G401.6 (cell line): ENCODE data around the gene OR10H2.
"Not testable (repeated sequence)": the region's sequence is repeated elsewhere in the genome, so short reads cannot be mapped to it uniquely, and the experiment has no call there.

ENCODE experiments used
- FAIRE-seq: peaks from 2 replicates; lab custom pipeline; 2012; peaks lifted over from hg19 to GRCh38; lab: Jason Lieb, UNC

OR10H2 gene, protein sequence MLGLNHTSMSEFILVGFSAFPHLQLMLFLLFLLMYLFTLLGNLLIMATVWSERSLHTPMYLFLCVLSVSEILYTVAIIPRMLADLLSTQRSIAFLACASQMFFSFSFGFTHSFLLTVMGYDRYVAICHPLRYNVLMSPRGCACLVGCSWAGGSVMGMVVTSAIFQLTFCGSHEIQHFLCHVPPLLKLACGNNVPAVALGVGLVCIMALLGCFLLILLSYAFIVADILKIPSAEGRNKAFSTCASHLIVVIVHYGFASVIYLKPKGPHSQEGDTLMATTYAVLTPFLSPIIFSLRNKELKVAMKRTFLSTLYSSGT

DNA sequence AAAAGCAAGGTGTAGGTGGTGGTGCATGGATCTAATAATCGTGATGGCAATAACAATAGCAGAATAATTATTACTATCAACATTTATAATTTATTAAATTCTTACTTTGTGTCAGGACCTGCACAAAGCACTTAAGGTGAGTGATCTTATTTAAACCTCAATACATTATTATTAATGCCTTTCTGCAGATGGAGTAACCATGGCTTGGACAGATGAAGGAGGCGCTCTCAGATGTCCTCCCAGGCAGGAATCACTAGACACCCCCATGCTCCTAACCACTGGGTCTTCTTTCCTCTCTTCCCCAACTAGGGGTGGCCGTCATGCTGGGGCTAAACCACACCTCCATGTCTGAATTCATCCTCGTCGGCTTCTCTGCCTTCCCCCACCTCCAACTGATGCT, at the start of gene OR10H2:
Gene OR10H2 (plus strand): TSS at position 301 of the 400 bp plus-strand sequence. CDS start 20 bp downstream, at position 321.
- FAIRE-seq, result no peak

DNA sequence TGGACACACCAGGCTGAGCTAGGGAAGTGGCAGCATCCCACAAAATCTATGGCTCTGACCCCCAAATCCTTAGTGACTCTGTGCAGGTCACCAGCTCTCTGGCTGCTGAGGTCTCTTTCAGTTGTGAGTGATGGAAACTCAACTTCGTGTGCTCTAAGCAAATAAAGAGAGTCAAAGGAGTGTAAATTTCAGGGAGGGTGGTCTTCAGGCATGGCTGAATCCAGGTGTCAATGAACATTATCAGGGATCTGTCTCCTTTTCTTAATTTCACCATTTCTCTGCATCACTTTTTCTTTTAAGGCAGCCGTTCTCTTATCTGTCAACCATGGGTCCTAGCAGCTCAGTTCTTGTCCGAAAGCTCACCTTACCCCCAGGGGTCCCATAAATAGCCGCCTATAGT, 48.7 kb upstream of the OR10H2 start:
- no peak for FAIRE-seq

DNA sequence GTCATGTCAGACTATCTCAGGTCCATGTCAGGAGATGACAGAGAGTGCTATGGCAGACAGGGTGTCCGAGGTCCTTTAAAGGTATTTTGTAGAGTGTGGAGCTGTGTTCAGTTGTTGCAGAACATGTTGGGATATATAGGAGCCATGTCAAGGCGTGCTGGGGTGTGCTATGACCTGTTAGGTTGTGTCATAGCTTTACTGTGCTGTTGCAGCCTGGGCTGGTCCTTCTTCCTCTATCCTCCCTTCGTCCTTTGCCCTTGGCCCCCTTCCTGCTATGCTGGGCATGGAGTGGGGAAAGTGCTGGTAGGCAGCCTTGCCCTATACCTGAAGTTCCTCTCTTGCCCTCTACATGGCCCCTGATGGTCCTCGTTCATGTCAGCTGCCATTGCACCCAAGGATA, 48.0 kb upstream of the OR10H2 start:
- FAIRE-seq, result not testable (repeated sequence)

DNA sequence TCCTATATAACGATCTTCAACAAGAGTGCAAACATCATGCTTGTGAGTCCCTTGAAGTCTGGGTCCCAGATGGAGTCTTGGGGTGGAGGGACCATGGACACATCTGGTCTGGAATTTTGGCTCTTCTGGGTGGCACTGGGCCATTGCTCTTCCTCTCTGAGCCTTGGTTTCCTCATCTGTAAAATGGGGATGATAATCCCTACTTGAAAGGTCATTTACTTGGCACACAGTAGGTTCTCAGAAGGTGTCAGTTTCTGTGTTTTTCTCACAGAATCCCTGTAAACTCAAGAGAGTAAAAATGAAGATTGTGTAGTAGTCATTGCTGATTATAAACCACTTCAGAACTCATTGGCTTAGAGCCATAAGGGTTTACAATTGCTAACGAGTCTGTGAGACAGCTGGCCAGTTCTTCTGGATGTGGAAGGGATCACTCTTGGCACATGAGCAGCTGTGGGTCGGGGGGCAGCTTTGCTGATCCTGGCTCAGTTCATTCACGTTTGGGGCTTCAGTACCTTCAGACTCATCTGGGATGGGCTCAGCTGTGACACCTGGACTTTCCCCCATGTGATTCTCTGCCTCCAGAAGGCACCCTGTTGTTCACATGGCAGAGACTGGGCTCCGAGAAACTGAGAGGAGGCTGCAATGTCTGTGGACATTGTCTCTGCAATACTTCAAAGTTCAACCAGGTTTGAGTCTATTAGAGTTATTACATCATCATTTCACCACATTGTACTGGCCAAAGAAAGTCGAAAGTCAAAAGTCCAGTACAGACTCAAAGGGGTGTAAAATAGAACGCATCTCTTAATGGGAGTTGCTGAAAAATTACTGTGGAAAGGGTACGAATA, 47.1 kb upstream of the OR10H2 start:
- FAIRE-seq, result no peak

DNA sequence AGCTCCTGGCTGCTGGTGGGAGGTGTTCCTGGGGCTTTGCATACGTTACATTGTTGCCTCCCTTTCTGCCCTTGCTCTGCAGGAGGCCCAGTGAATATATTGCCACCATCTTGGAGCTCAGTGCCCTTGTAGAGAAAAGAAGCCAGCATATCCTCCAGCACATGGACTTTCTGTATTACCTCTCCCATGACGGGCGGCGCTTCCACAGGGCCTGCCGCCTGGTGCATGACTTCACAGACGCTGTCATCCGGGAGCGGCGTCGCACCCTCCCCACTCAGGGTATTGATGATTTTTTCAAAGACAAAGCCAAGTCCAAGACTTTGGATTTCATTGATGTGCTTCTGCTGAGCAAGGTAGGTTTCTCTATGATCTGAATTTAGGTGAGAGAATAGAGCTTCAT, 44.4 kb upstream of the OR10H2 start:
- FAIRE-seq, result no peak

DNA sequence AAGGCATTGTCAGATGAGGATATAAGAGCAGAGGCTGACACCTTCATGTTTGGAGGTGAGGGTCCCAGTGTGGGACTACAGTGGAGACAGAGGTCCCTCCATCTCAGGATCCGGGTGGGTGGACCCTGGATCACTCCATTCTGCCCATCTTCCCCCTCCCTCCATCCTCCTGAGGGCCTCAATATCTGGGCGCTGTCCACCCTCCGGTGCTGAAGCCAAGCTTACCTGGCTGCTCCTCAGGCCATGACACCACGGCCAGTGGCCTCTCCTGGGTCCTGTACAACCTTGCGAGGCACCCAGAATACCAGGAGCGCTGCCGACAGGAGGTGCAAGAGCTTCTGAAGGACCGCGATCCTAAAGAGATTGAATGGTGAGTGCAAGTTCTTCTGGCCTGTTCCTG, 43.0 kb upstream of the OR10H2 start:
- no peak for FAIRE-seq

DNA sequence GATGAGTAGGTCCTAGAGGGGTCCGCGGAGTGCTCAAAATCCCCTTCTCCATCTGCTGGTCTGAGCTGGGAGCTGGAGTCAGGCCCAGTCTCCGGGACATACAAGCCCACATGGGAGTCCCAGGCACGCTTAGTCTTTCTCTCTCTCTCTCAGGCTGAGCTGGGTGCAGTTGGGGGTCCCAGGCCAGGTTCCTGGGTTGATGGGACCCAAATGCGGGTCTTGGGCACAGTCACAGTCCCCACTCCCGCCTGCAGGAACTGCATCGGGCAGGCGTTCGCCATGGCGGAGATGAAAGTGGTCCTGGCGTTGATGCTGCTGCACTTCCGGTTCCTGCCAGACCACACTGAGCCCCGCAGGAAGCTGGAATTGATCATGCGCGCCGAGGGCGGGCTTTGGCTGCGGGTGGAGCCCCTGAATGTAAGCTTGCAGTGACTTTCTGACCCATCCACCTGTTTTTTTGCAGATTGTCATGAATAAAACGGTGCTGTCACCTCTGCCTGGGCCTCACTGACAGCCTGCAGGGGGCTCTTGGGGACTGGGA, 31.1 kb upstream of the OR10H2 start:
- FAIRE-seq, result no peak

DNA sequence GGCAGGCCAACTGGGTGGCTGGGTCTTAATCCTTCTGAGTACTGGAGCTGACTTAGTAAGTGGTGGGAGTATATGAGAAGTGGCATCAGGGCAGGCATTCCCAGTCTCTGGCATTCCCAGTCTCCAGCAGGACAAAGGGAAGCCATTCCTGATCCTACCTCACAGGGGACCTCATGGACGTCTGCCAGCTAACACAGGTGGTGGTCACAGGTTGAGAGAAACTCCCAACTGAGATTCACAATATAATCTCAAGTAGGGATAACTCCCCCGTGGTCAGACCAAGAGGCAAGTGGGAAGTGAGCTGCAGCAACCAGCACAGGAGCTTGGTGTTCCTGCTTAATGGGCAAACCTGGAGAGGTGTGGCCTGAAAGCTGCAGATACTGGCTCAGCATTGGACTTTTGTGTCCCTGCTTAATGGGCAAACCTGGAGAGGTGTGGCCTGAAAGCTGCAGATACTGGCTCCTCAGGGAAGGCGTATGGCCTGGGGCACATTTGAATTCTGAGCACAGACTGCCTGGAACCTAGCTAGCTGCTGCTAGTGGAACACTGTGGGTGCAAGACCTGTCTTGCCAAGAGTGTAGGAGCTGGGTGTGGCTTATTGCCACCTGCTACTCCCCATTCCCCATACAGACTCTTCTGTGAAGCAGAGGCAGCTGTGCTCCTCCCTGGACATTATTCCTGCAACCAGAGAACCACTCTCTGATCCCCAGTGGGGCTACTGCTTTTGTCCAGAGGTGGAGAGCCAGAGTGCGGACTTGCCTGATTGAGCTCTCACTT, 25.9 kb upstream of the OR10H2 start:
- FAIRE-seq, result no peak

DNA sequence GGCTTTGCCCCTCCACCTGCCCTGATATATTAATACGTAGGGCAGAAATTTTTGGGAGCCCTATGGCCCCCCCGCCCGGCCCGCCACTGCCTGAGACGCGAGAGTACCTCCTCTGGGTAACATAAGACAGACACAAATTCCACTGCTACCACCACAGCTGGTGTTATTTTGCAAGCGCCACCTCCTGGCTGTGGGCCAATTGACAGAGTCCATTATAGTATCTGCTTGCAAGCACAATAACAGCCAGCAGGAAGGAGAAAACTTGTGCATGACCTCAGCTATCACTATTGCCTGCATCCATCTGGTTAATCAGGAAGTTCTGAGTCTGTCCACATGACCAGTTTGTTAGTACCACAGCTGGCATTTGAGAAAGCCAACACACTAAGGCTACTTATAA, 25.3 kb upstream of the OR10H2 start:
- FAIRE-seq, result no peak

DNA sequence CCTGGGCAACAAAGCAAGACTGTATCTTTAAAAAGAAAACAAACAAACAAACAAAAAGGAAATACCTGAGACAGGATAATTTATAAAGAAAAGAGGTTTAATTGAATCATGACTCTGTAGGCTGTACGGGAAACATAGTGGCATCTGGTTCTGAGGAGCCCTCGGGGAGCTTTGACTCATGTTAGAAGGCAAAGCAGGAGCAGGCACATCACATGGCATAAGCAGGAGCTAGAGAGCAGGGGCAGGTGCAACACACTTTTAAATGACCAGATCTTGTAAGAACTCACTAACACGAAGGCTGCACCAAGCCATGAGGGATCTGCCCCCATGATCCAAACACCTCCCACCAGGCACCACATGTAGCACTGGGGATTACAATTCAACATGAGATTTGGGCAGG, 13.2 kb upstream of the OR10H2 start:
- no peak for FAIRE-seq

DNA sequence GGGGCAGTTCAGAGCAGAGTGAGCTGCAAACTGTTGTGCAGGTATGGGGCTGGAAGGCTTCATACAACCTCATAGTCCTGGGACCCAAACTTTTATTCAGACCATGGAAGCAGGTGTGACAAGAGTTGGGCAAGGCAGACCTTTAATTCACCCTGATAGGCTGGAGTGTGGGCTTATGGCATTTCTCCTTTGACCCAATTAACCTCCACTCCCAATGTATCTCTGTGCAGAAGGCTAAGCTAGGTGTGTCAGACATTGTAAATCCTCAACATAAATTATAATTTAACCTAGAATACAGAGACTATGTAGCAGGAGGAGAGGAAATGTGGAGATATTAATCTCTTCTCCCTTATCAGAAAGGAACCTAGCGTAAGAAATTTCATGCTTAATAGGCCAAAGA, 12.2 kb upstream of the OR10H2 start:
- no peak for FAIRE-seq

DNA sequence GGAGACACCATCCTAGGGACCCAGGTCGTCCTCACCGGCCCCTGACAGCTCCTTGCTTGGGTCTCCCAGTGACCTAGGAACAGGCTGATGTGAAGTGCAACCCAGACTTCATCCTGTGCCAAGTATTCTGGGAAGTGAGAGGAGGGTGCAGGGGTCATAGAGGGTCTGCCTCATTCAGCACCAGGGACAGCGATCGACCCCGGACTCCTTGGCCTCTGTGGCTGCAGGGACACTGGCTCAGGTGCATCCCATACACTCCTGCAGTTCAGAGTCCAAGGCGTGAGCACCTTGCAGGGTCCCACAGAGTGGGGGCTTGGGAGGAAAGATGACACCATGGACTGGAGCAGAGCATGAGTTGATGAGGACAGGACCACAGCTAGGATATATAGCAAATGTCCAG, 10.0 kb upstream of the OR10H2 start:
- no peak for FAIRE-seq

DNA sequence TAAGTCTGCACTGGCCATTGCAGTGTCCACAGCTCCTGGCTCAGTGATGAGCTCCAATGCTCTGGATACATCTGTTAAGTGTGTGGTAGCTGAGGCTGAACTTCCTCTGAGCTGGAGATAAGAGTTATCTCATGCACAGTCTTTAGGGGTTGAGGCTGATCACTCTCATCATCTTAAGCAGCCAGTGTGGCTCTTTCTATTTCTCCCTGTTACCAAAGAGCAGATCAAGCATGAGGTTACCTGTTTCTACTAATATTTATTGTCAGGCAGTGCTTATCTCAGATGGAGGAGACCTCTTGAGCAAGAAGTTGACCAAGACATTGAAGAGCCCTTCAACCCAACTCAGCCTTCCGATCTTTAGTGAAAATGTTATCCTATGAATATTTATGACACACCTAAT, 6.6 kb upstream of the OR10H2 start:
- no peak for FAIRE-seq

DNA sequence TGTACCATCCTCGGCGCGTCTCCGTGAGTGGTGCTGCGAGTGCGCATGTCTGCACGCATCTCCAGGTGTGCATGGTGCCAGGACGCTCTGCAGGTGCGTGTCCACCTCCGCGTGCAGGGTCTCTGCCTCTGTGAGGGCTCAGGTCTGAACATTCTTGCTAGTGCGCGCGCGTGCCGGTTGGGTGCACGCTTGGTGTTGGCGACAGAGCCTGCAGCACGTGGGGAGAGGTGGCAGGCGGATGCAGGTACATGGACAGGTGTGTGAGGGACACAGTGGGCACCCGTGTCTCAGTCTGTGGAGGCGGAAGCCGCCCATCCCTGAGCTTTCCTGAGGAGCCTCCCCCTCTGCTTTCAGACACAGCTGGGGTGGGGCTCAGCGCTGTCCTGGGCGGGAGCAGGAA, 4.9 kb upstream of the OR10H2 start:
- FAIRE-seq, result no peak

DNA sequence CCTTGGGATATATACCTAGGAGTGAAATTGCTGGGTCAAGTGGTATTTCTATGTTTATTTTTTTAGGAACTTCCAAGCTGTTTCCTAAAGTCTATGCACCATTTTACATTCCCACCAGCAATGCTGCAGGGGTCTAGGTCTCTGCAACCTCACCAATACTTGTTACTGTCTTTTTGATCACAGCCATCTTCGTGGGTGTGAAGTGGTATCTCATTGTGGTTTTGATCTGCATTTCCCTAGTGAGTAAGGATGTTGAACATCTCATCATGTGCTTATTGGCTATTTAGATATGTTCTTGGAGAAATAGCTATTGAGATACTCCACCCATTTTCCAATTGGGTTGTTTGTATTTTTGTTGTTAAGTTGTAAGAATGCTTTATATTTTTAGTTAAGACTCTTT, 2.7 kb downstream of the OR10H2 start:
- no peak for FAIRE-seq

DNA sequence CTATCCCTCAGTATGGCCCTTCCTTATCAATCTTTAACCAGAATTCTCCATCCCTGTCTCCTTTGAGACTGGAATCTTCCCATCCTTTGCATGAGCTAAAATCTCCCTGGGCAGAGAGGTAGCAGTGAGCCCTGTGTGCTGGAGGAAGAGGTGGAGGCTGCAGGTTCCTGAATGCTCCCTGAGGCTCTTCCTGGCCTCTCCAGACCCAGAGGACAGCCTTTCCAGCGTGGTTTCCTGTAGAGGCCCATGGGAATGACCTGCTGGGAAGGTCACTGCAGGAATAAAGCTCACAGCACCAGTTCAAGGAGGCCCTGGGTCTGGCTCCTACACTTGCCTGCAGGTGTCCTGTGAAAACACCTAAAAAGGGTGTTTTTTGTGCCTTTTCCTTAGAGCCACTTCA, 4.6 kb downstream of the OR10H2 start:
- FAIRE-seq, result no peak

DNA sequence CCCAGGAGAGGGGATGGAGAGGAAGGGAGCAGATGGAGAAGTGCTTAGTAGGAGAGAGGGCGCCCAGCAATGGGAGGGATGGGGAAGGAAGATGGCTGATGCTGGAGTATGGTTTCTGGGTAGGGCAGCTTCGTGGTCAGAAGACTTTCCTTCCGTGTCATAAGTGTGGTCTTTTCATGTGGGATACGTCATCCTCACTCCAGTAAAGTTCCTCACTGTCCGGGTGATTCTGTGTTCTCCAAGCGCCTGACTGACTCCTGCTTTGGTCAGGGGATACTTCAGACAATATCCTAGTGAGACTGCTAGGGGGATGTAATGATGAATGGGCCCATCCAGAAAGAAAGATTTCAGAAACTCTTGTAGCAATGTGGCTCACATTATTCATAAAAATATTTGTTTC, 6.1 kb downstream of the OR10H2 start:
- FAIRE-seq, result no peak

DNA sequence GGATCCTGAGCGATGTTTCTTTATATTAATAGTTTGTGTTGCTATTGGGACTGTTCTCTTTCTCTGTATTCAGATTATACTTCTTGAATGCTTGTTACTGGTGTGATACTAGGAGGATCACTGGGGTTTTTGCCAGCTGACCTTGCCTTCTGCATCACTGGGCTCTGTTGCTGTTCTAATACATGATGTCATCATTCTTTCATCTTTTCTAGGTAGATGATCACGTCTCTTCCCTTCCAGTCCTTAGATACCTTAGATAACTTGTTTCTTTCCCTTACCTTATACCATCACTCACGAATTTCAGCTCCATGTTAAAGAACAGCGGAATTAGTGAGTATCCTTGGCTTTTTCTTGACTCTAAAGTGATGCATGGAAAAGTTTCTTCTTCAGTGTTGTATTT, 9.9 kb downstream of the OR10H2 start, which contains the start of gene OR10H3:
Gene OR10H3 (plus strand): TSS at position 264 of the 400 bp plus-strand sequence. CDS start 3,408 bp downstream, outside the sequence.
- FAIRE-seq, result no peak

DNA sequence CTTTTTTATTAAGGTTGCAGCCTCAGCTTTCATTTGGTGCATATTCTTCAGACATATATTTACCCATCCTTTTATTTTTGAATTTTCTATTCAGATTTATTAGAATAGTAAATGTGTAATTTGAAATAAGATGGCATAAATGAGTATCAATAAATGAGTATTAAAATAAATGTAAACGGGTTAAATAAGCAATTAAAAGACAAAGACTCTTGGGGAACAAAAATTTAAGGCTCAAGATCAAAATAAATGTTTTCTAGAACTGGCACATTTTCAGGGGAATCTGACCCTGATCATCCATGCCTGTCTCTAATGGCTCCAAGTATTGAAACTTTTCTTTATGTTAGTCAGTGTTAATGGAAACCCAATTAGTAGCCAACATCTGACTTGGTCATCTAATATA, 13.0 kb downstream of the OR10H2 start:
- FAIRE-seq, result no peak

DNA sequence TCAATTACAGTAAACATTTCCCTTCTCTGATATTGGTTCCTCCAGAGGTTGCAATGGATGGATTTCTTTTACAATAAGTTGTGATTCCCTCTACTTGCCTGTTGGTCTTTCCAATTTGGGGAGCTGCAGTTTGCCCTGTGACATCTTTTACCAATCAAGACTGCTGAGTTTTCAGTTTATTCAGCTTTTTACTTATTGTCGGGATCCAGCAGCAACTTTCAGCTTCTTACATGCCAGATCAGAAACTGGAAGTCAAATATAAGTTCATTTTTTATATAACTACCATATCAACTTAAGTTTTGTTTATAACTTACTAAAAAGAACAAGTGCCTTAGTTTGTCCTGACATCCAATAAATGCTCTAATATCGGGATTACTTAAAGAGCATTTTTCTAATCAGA, 20.4 kb downstream of the OR10H2 start:
- no peak for FAIRE-seq

DNA sequence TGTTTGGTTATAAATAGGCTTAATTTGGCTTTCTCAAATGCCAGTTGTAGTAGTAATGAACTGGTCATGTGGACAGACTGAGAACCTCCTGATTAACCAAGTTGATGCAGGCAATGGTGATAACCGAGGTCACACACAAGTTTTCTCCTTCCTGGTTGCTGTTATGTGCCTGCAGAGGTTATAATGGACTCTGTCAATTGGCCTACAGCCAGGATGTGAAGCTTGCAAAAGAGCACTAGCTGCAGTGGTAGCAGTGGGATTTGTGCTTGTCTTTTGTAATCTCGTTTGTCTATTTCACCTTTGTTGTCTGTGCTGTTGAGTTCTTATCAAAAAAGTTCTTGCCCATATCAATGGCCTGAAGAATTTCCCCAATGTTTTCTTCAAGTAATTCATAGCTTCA, 30.6 kb downstream of the OR10H2 start:
- no peak for FAIRE-seq

DNA sequence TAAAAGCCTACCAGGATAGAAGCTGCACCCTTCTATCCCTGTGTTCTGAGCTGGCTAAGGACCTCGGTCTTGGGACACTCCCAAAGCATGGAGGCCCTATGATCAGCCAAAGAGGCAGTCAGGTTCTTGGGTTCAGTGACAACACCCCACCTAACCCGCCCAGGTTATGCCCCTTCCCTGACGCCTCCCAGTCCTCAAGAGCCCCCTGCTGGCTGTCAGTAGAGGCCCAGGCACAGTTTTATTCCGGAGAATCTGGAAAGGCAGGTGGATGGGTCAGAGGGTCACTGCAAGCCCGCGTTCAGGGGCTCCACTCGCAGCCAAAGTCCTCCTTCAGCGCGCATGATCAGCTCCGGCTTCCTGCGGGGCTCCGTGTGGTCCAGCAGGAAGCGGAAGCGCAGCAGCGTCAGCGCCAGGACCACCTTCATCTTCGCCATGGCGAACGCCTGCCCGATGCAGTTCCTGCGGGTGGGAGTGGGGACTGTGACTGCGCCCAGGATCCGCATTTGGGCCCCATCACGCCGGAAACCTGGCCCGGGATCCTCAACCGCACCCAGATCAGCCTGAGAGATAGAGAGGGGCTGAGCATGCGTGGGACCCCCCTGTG, 32.2 kb downstream of the OR10H2 start:
- no peak for FAIRE-seq
